GM10266 (cell line): ENCODE data around the gene MLN.

Experiments
- DNase-seq: peaks from one replicate; pipeline ENCODE4 v3.0.0; 2012; ENCODE audit errors: extremely low spot score
- TF ChIP-seq, protein P1 (sequence below): IDR thresholded peaks from 2 replicates; pipeline ENCODE4 v1.5.1; 2012; ENCODE audit warnings: mild to moderate bottlenecking, low read depth; ENCODE audit not compliant: control insufficient read depth, insufficient read depth; ENCODE audit errors: missing control alignments

MLN gene

DNA sequence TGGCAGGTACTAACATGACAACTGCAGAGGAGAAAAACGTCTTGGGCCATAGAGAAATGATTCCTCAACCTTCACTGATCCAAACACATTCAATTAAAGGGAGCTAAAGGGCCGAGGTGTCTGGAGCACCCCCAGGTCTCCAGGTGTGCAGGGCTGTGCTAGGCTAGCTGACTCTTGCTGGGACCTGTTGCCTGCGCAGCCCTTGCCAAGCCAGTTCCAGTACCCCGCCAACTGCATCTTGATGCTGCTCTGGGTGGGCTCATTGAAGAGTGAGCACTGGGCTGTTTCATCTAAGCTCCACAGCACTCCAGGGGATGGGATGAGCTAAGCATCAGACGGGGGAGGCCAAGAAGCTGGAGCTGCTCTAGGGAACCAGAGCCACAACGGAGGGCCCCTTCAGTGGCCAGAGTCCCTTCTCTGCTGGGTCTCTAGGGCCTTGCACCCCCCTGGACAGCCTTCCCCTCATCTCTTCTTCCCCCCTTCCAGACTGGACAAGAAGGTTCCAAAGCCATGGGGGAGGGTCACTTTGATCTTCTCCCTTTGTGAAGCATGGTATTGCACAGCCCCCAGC, 30.8 kb downstream of the MLN start:
- DNase-seq = no peak
- TF ChIP-seq, protein P1, sequence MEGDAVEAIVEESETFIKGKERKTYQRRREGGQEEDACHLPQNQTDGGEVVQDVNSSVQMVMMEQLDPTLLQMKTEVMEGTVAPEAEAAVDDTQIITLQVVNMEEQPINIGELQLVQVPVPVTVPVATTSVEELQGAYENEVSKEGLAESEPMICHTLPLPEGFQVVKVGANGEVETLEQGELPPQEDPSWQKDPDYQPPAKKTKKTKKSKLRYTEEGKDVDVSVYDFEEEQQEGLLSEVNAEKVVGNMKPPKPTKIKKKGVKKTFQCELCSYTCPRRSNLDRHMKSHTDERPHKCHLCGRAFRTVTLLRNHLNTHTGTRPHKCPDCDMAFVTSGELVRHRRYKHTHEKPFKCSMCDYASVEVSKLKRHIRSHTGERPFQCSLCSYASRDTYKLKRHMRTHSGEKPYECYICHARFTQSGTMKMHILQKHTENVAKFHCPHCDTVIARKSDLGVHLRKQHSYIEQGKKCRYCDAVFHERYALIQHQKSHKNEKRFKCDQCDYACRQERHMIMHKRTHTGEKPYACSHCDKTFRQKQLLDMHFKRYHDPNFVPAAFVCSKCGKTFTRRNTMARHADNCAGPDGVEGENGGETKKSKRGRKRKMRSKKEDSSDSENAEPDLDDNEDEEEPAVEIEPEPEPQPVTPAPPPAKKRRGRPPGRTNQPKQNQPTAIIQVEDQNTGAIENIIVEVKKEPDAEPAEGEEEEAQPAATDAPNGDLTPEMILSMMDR = no peak

- TF ChIP-seq, protein P1 = no peak
- DNase-seq = no peak
Measured at GRCh38 chr6:33772082-33772830, 31.5 kb downstream of the MLN start.

DNA sequence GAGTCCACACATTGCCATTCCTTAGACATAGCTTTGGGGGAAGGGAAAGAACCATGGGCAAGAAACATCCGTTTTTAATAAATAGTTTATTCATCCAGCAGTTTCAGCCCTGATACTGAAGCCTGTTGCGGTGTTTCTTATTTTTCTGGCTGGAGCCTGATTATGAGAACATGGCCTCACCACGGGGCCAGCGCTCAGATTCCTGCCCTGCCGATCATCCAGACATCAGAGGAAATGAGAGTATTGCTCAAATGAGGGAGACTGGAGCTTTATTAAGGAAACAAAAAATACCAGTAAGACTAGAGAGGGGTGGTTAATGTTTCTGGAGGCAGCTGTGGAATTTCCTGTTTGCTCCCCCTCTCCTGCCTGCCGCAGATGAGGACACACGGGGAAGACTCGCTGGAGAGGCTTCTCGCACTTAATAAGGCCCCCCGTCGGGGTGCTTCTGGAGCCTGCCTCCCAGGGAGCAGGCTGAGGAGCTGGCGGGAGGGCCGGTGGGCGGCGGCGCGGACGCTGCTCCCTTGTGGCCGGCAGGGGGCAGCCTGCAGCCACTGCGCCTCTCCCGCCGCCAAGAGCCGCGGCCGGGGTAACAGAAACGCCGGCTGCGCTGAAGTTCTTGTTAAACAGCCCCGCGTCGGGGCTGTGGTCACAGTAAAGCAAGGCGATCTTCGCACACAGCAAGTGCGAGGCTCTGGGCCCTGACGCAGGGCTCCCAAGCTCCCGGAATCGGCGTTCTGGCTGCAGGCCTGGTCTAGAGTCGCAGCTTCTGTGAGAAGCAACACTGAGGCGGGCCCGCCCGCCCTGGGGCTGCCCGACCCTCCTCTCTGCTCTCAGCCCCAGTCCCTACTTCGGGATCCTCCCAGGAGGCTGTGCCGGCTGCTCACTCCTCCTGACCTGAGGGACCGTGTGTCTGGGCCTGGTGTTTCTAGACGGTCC, 32.4 kb downstream of the MLN start:
- DNase-seq = peak; percentile 78
- TF ChIP-seq, protein P1 = peak; percentile 95

- no peak for DNase-seq
- TF ChIP-seq, protein P1 = no peak
Measured at GRCh38 chr6:33770833-33771145, 33.0 kb downstream of the MLN start.

DNA sequence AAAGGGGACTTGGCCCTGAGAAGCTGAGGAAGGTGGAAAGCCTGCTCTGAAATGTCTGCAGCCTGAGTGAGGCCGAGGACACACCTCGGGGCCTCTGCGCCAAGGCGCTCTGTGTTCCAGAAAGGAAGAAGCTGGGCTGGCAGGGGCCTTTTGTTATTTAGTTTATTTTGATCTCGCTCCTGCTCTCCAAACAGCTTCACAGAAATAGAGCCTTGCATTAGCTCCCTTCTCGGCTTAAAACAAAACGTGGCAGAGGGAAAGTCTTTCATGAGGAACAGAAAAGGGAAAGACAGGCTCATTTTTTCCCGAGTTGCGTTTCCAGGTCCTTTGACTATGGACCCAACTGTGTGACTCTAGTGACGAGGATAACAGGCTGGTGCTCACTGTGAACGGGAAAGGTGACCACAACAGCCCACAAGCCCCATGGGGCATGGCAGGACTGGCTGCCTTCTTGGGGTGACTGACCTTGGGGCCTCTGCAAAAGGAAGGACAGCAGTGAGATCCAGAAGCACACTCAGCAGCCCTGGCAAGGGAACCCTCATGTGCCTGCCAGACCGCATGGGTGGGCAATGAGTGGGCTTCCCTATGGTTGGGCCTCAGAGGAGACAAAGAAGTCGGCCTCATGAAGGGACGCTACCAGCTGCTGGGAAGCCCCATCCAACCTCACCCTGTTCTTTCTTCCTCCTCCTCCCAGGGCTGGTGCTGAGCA, 33.5 kb downstream of the MLN start:
- TF ChIP-seq, protein P1 = no peak
- DNase-seq = no peak

GRCh38 chr6:33769248-33769821, 34.5 kb downstream of the MLN start:
- DNase-seq = no peak
- TF ChIP-seq, protein P1 = no peak
